ENCODE data around the gene TMEM132E. TPM values are rescaled to one million over a fixed set of nuclear protein-coding genes. Genes with fewer than 3 reads are reported as not detected.

Gene TMEM132E
- total and polyA plus RNA-seq, 10 of the 15 experiments (the other 5 are each of a cell fraction or from before 2014, with no cell fraction given), result not detected

GRCh38 chr17:34619687-34620217 lies 40.4 kb downstream of the TMEM132E start:
- RAD21 ChIA-PET (ENCODE audit: unreplicated experiment), result no interaction called here
- no peaks in the 10 kb centered on the region; a peak in 3 of 4 replicates for H3K27me3 ChIP-seq (replicated peaks in 1 of 2; ENCODE audit: control insufficient read depth in 2 of 2, insufficient read depth in 2 of 2, low read length in 1 of 2)
- DNase-seq (ENCODE audit: low read depth, low spot score), result no peak
- no peak overlapping the region for H3K4me3 ChIP-seq
- no peaks in the 10 kb centered on the region for H4K20me1 ChIP-seq (ENCODE audit: control insufficient read depth, insufficient read depth)
- H3K79me2 ChIP-seq (ENCODE audit: control insufficient read depth, insufficient read depth, low read length), result no peaks in the 10 kb centered on the region
- intact Hi-C loops (cut with micrococcal nuclease; ENCODE audit: unreplicated experiment), result no loop called here
- H3K9ac ChIP-seq (ENCODE audit: control insufficient read depth, insufficient read depth, low read length), result no peak overlapping the region
- SMC1A ChIA-PET (ENCODE audit: uncharacterized antibody, unreplicated experiment), result no interaction called here
- CTCF ChIA-PET, result no interaction called here
- H3K27ac ChIP-seq (ENCODE audit: control insufficient read depth, insufficient read depth), result no peak overlapping the region
- in situ Hi-C loops (cut with MboI), result no loop called here
- BruUV-seq (replicated peaks), result no TSS peak
- H3K36me3 ChIP-seq (ENCODE audit: control insufficient read depth in 2 of 2, insufficient read depth in 2 of 2, low read length in 1 of 2), result no peaks in the 10 kb centered on the region
- FAIRE-seq, result no peak
- POLR2A ChIA-PET, result no interaction called here
- TF ChIP-seq ZNF217 (IDR thresholded peaks at IDR 0.05) (no peak), EED (IDR thresholded peaks at IDR 0.05; ENCODE audit: low read depth) (no peak), BRCA1 (IDR thresholded peaks at IDR 0.05; ENCODE audit: low read depth, low read length) (no peak), SIN3A (IDR thresholded peaks at IDR 0.05; ENCODE audit: low read depth, low read length) (no peak), EZH2 (IDR thresholded peaks at IDR 0.05; ENCODE audit: borderline replicate concordance, control insufficient read depth, low read depth, low read length) (no peak), RB1 (IDR thresholded peaks at IDR 0.05; ENCODE audit: borderline replicate concordance) (no peak), FOS (IDR thresholded peaks at IDR 0.05; ENCODE audit: borderline replicate concordance, extremely low read depth, insufficient read length) (no peak), JUND (IDR thresholded peaks at IDR 0.05; ENCODE audit: low read depth, low read length) (no peak), YBX1 (IDR thresholded peaks at IDR 0.05) (no peak), SMC3 (IDR thresholded peaks at IDR 0.05; ENCODE audit: borderline replicate concordance, low read length) (no peak)
- H3K4me2 ChIP-seq (ENCODE audit: control insufficient read depth, insufficient read depth), result no peak overlapping the region
- no peak overlapping the region for H2AFZ ChIP-seq (ENCODE audit: control insufficient read depth, low read depth, low read length)
- H3K9me3 ChIP-seq (replicated peaks; ENCODE audit: control insufficient read depth, insufficient read depth, low read length), result no peaks in the 10 kb centered on the region
- no peaks in the 10 kb centered on the region for H3K4me1 ChIP-seq (ENCODE audit: control insufficient read depth, insufficient read depth, low read length)
- no peak for ATAC-seq
- WGBS (ENCODE audit: insufficient coverage, insufficient replicate concordance, low lambda C conversion rate, missing lambda C conversion rate), result 17% methylated on average over 3 of the region's 3 CpGs

GRCh38 chr17:34620458-34620857 lies 41.1 kb downstream of the TMEM132E start:
- Histone ChIP-seq H3K4me2 (ENCODE audit: control insufficient read depth, insufficient read depth) (no peak overlapping the region), H3K79me2 (ENCODE audit: control insufficient read depth, insufficient read depth, low read length) (no peaks in the 10 kb centered on the region), H2AFZ (ENCODE audit: control insufficient read depth, low read depth, low read length) (no peak overlapping the region), H3K4me1 (ENCODE audit: control insufficient read depth, insufficient read depth, low read length) (no peaks in the 10 kb centered on the region), H3K9ac (ENCODE audit: control insufficient read depth, insufficient read depth, low read length) (no peak overlapping the region), H4K20me1 (ENCODE audit: control insufficient read depth, insufficient read depth) (no peaks in the 10 kb centered on the region), H3K4me3 (no peak overlapping the region), H3K27ac (ENCODE audit: control insufficient read depth, insufficient read depth) (no peak overlapping the region), H3K9me3 (replicated peaks; ENCODE audit: control insufficient read depth, insufficient read depth, low read length) (no peaks in the 10 kb centered on the region), H3K36me3 (ENCODE audit: control insufficient read depth in 2 of 2, insufficient read depth in 2 of 2, low read length in 1 of 2) (no peaks in the 10 kb centered on the region), H3K27me3 (replicated peaks in 1 of 2; ENCODE audit: control insufficient read depth in 2 of 2, insufficient read depth in 2 of 2, low read length in 1 of 2) (peaks cover 3 to 5% of the 10 kb centered on the region in 2 experiments)
- no TSS peak for BruUV-seq (replicated peaks)
- no peak for DNase-seq (ENCODE audit: low read depth, low spot score)
- ChIA-PET POLR2A (no interaction called here), CTCF (no interaction called here), RAD21 (ENCODE audit: unreplicated experiment) (no interaction called here), SMC1A (ENCODE audit: uncharacterized antibody, unreplicated experiment) (no interaction called here)
- WGBS (ENCODE audit: insufficient coverage, insufficient replicate concordance, low lambda C conversion rate, missing lambda C conversion rate), result 13% methylated on average over 5 of the region's 5 CpGs
- intact Hi-C loops (cut with micrococcal nuclease; ENCODE audit: unreplicated experiment) (no loop called here), in situ Hi-C loops (cut with MboI) (no loop called here)
- no peak for FAIRE-seq
- ATAC-seq, result no peak
- TF ChIP-seq E2F8 (IDR thresholded peaks at IDR 0.05; ENCODE audit: low read depth, partially characterized antibody) (no peak), RUNX3 (IDR thresholded peaks at IDR 0.05; ENCODE audit: low read length) (no peak), PKNOX1 (IDR thresholded peaks at IDR 0.05) (no peak)

Data from GM12878 (cell line).